DOHH2 (cell line): ENCODE results near the gene LYZL2.

Experiments used
- EZH2phosphoT487 ChIP-seq: fragments of 200-600 bp; sonication (generic); IDR thresholded peaks from 2 replicates; pipeline ENCODE4 v1.6.1; 2017; ENCODE audit warnings: borderline replicate concordance, mild to moderate bottlenecking, antibody characterized with exemption, low read length, moderate library complexity, mixed read lengths
- TF ChIP-seq, protein P1 (sequence below): fragments of 200-600 bp; sonication (generic); IDR thresholded peaks from one replicate; pipeline ENCODE4 v1.5.1; 2014; ENCODE audit warnings: antibody characterized with exemption, mild to moderate bottlenecking, low read depth, low read length; ENCODE audit not compliant: poor library complexity, severe bottlenecking

DNA sequence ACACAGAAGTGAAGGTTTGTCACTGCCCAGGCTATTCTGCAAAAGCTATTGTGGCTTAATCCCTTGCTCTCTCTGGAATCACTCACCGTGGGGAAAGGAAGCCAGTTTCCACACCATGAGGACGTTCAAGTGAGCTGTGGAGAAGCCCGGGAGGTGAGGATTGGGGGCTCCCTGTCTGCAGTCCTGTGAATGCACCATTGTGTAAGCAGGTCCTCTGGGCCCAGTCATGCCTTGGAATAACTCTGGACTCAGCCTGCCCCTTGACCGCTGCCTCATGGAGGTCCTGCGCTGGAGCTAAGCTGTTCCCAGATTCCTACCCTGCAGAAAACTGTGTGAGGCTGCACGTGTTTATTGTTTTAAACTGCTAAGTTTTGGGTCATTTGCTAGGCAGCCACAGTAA is 33.5 kb downstream of the LYZL2 start:
- TF ChIP-seq, protein P1, sequence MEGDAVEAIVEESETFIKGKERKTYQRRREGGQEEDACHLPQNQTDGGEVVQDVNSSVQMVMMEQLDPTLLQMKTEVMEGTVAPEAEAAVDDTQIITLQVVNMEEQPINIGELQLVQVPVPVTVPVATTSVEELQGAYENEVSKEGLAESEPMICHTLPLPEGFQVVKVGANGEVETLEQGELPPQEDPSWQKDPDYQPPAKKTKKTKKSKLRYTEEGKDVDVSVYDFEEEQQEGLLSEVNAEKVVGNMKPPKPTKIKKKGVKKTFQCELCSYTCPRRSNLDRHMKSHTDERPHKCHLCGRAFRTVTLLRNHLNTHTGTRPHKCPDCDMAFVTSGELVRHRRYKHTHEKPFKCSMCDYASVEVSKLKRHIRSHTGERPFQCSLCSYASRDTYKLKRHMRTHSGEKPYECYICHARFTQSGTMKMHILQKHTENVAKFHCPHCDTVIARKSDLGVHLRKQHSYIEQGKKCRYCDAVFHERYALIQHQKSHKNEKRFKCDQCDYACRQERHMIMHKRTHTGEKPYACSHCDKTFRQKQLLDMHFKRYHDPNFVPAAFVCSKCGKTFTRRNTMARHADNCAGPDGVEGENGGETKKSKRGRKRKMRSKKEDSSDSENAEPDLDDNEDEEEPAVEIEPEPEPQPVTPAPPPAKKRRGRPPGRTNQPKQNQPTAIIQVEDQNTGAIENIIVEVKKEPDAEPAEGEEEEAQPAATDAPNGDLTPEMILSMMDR, result no peak
- TF ChIP-seq EZH2phosphoT487, result no peak
